ENCODE results near the gene BZW2.

The BZW2 gene

DNA sequence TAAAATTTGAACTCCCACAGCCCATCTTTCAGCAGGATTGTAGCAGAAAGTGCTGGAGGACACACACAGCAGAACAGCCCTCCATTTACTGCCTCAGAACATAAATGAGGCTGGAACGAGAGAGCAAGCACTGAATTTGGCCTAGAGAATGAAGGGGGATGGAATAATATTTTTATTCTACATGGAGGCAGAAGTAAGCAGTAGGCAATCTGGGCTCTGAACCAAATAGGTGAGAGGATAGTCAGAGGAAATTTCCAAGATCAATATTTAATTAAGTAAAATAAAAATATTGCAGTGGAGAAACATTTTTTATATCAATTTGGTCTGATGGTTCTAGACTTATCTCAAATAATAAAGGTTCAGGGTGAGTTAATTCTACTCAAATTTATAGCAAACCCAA is 78.4 kb downstream of the BZW2 start:
- no peak for DNase-seq

DNA sequence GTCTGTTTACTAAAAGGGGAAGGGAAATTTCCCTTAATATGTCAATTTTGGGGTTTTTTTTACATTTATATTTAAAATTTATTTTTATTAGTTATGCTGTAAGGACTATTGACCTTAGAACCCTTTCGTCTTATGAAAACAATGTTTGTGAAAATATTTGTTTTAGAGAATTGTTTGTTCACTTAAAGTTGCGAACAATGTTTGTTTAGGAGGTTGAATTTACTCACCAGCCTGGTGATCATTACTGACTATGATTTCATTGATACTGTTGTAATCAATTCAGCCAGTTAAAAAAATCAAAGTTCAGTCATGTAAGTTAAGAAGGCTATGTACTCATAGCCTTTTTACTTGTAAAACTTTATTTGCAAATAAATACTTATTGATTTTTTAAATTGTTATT is 80.2 kb downstream of the BZW2 start:
- no peak for DNase-seq

DNA sequence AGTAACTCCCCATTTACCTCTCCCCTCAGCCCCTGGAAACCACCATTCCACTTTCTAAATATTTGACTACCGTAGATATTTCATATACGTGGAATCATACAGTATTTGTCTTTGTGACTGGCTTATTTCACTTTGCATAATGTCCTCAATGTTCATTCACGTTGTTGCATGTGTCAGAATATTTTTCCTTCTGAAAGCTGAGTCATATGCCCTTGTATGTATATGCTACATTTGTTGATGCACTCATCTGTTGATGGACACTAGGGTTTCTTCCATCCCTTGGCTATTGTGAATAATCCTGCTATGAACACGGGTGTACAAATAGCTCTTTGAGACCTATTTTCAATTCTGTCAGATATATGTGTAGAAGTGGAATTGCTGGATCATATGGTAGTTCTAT is 81.8 kb downstream of the BZW2 start:
- DNase-seq = no peak

DNA sequence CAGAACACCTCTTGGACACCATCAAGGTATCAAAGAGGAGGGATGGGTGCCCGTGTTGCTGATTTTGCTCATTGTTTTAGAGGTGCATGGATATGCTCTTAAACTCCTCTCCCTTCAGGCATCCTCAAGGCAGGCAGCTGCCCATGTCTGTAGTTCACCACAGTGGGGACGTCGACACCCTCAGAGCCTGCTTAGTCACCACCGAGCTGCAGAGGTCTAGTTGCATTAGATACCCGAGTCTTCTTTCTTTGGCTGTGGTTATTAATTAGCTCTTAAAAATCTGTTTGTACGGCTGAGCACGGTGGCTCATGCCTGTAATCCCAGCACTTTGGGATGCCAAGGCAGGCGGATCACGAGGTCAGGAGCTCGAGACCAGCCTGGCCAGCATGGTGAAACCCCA is 82.8 kb downstream of the BZW2 start:
- no peak for DNase-seq

DNA sequence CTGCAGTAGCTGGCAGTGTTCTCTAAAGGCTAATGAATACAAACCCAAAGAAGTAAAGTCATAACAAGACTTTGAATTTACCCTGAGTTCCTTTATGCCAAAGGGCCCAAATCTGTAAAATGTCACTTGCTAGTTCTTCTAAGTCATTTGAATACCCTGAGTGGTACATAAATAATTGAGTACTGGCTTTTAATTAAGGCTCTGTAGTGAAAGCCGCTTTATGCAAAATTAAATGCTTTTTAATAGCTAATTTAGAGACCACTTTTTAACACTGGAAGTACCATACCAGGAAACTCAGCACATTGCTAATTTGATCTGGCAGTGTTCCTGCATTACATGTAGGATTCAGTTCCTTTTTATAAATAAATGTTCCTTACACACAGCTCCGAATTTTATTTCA is 83.6 kb downstream of the BZW2 start:
- no peak for DNase-seq

DNA sequence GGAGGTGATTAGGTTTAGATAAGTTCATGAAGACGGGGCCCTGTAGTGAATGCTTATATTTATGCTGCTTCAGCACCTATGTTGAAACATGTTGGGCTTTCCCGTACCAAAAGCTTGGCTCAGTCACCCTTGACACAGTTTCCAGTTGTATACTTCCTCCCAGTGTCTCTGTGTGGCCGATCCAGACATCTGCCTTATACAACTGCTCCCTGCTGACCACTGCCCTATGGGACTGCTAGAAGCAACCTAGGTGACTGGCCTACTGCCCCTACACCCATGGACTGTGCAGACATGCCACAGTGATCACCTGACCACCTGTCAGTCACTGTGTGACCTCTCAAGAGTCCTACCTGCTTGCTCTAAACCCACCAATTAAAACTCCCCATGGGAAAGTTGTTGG is 85.0 kb downstream of the BZW2 start:
- DNase-seq = no peak

DNA sequence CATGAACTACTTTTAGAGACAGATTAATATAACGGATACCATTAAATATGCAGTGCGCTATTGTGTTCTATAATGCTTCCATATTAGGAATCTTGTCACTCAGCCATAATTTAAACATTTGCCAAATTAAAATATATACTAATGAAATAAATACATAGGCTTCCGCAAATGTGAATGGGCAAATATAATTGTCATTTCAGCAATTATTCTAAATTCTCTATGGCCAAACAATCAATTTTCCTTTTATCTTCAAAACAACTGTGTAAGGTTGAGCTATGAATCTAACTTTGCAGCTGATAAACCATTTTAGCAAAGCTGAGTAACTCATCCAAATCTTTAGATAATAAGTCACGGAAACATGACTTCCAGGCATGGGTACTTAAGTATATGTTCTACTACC is 86.8 kb downstream of the BZW2 start:
- DNase-seq = no peak

DNA sequence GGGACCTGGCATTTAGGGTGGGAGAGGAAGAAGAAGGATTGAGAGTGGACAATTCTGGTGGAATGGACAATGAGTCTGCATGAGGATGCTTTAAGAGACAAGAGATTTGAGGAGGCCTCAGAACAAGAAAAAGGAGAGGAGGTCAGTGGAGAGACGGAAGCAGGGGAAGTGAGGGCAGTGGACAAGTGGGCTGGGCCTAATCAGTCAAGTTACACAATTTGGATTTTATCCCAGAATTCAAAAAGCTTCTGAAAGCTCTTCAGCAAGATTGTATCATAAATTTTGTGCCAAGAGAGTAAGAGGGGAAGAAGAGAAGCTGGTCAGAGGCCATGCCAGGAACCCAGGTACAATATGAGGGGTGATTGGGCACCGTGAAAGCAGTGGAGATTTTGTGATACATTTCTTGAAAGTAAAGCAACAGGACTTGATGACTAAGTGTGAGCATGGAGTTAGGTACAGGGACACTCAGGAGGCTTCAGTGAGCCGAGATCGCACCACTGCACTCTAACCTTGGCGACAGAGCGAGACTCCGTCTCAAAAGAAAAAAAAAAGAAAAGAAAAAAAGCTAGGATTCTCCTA is 88.3 kb downstream of the BZW2 start:
- no peak for DNase-seq

DNA sequence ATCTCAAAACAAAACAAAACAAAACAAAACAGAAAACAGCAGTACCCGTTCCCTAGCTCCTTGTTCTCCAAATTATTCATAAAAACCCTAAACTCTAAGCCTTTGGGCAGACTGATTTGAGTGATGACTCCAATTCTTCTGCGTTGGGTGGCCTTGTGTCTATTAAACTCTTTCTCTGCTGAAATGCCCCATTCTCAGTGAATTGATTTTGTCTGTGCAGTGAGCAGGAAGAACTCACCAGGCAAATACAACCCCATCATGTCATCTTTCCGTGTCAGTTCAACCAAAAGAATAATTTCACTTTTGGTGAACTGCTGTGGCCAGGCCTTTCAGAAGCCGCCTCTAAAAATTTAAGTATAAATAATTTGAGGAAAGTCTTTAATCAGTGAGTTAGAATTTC is 89.0 kb downstream of the BZW2 start:
- no peak for DNase-seq

DNA sequence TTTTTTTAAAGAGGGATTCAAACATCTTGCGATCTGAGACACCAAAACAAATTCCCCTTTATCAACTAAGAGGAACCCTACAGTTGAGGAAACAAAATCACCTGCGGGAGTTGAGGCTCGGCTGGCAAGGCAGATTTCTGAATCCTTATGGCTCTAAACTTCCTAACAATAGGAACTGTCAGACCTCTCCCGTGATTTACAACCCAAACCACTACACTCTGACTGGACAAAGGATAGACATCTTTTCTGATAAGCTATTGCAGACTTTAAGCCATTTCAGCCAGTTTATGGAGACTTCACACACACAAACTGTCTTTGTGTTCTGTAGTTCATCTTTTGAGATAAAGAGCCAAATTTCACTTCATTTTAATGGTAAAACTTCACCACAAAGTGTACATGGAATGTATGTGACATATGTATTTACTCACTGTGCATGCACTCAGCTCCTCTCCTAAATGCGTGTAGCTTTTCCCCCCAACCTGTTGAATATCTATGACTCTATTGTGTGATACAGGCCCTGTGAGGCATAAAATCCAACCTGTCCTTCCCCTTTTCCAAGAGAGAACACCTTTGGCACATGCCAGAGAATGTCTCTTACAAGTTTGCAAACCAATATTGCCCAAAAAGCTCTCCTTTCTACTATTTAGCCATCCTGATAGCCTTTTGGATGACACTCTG is 92.2 kb downstream of the BZW2 start:
- DNase-seq = no peak

DNA sequence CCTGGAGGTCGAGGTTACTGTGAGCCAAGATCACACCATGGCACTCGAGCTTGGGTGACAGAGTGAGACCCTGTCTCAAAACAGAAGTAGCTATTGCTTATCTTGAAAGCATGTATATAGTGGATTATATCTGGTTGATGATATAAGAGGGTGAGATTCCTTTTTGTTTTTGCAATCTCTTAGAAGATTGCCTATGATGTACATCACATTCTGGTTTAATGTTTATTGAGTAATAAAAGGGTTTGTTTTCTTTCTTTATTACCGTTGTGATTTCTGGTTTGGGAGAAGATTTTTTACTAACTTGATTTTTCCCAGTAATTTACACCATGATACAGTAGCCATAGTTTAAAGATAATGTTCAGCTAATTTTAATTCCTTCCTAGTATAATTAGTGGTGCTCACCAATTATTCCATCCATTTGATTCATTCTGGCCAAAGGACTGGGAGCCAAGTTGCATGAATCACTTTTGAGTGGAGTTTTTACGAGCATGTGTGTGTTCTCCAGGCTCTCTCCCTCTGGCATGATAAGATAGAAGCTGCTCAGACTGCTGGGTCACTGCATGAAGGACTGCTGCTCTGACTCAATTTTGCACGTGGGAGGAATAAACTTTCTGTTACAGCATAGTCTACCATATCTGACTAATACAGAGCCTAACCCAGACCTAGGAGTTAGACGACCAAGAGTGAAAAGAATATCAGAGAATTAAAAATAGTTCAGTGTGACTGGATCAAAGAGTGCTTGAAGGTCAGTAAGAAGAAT is 94.1 kb downstream of the BZW2 start:
- DNase-seq = peak; percentile 19

DNA sequence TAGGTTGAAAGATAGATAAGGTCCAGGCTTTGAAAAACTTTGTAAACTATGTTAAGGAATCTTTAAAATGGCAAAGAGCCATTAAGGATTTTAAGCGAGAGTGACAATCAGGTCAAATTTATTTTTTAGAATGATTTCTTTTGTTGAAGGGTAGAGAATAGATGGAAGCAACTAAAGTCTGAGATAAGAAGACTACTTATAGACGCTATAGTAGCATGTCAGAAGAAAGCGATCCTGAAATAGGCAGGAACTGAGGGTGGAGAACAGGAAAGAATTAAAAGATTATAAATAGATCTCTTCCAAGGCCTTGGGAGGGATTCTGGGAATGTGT is 94.6 kb downstream of the BZW2 start:
- no peak for DNase-seq

DNA sequence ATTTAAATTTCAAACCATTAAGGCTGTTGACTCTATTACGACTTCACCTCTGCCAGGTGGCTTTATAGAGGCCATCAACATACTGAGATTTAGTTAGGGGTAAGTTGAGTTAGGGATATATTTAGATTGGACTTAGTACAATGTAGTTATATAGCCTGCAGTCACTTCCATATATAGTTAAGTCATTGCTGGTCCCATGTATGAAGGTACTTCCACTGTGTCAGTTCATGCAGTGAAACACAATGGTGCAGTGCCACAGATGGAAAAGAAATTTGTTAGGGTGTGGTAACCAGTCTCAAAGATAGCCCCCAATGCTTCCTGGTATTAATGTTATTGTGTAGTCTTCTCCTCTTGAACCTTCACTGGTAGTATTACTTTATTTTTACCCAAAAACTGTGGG is 95.0 kb downstream of the BZW2 start:
- no peak for DNase-seq

DNA sequence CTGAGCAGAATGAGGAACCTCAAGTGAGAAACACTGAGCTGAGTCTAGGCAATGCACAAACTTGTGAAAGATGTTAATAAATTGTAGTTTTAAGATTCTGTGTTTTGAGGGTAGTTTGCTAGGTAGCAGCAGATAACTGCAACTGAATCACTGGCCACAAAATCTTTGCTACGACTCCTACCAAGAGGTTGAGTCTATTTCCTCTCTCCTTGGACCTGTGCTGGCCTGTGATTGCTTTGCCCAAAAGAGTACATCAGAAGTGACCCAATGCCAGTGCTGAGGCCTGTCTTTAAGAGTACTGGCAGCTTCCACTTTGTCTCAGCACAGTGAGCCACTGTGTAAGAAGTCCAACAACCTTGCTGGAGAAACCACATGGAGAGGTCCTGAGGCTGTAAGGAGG is 95.7 kb downstream of the BZW2 start:
- no peak for DNase-seq

DNA sequence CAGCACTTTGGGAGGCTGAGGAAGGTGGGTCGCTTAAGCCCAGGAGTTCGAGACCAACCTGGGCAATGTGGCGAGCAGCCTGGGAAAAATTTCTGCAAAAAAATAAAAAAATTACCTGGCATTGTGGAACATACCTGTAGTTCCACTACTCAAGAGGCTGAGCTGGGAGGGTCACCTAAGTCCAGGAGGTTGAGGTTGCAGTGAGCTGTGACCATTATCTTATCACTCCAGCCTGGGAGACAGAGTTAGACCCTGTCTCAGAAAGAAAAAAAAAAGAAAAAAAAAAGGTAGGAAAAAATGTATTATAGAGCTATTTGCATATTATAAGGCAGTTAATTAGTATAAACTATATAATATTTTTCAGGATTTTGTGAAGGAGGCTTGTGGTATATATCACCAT is 96.6 kb downstream of the BZW2 start:
- DNase-seq = no peak

DNA sequence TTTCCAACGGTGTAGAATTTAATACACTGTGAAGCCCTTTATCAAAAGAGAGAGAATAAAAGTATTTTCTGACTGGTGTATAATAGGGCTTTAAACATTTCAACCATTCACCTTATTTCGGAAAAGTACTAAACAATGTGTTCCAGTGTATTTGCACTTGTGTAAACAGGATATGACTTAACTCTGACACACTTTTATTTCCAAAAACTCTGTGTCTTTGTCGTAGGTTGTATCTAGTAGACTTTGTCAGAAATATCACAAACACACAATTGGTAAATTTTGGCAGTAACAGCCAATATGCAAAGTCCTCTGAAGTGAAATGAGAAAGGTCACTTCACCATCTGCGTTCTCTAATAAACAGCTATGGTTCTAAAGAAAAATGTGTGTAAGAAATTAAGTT is 97.3 kb downstream of the BZW2 start:
- DNase-seq = no peak

DNA sequence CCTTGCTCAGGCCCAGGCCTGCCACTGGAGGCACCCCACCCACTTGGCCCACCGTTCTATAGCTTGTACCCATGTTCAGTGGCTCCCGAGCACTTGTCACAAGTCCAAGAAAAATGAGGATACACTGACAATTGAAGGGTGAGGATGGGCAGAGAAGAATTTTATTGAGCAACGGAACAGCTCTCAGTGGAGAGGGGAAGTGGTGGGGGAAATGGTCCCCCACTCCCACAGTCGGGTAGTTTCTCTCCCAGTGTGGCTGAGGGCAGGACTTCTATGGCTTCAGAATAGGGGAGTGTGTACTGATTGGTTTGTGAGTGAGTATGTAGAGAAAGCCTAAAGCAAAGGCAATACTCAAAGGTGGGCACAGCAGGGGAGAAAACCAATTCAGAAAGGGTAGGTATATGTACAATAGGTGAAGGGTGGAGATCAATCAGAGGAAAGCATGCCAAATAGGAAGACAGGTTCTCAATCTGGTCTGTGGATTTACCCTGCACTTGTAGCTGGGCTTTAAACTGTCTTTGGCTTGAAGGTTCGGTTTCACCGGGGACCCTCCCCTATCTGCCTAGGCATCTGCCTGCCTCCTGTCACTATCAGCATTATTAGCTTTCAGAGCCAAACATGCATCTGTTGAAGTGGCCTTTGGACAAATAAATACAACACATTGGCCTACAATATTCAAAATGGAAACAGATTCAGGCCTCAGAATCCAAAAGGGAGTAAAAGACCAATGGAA is 98.7 kb downstream of the BZW2 start:
- no peak for DNase-seq

DNA sequence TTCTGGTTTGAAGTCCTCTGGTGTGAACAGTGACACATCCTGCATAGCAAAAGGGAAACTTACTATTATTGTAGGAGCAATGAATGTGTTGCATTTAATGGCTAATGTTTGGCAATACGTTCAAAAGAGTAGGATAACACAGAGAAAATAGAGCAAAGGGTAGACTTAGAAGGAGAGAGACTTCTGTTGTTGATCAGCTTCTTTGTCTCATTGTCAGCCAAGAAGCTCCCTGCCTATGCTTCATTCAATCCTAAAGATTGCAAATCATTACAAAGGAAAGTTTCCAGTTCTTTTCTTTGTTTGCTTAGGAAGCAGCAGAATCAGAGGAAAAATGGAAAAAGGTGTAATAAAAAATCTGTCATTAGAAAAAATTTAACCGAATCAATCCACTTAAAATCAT is 99.7 kb downstream of the BZW2 start:
- DNase-seq = no peak

DNA sequence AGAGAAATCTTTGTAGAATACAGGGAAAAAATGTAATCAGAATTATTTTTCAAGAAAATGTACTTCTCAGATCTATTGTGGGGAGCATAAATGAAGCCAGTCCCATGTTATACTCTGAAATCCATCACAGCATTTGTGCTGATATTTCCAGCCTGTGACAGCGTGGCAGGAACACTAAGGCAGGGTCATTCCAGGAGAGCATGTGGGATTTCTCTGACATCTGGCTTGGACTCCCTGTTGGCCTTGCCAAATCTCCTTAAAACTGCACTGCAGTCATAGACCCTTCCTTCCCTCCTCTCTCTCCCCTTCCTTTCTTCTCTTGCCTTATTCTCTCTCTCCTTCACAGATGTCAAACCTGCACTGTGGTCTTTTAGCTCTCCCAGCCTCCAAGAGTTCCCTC is 101.1 kb downstream of the BZW2 start:
- no peak for DNase-seq

DNA sequence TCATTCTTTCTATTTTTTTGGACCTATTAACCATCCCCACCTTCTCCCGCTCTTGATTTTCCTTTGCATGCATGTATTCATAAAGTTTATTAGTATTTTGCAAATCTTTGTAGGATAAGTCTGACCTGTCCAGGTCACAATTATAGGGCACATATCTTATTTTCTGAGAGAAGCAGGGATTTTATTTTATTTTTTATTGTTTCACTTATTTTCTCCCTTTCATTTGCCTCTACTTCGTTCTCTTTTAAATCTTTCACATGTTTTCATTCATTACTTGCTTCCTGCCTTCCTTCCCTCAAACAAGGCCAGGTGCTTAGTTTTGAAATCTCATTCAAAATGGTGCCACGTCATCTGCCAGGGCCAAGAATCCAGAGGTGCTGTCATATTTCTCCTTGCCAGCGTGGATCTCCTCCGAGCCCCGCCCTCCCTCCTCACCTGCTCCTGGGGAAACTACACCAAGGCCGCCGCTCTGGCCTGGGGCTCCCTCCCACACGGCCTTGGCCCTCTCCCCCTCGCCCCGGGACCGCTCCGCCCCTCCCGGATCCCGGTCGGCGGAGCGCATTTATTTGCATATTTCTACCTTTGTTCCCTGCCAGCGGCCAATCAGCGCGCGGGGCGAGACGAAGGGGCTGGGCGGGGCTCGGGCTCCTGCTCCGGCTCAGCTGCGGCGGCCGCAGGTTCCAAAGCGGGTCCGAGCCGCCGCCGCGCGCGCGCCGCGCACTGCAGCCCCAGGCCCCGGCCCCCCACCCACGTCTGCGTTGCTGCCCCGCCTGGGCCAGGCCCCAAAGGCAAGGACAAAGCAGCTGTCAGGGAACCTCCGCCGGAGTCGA is 107.3 kb downstream of the BZW2 start, which contains the start of gene TSPAN13:
Gene TSPAN13 (plus strand): TSS at position 654 of the 830 bp plus-strand sequence. CDS start 213 bp downstream, outside the sequence.
- DNase-seq = no peak

DNA sequence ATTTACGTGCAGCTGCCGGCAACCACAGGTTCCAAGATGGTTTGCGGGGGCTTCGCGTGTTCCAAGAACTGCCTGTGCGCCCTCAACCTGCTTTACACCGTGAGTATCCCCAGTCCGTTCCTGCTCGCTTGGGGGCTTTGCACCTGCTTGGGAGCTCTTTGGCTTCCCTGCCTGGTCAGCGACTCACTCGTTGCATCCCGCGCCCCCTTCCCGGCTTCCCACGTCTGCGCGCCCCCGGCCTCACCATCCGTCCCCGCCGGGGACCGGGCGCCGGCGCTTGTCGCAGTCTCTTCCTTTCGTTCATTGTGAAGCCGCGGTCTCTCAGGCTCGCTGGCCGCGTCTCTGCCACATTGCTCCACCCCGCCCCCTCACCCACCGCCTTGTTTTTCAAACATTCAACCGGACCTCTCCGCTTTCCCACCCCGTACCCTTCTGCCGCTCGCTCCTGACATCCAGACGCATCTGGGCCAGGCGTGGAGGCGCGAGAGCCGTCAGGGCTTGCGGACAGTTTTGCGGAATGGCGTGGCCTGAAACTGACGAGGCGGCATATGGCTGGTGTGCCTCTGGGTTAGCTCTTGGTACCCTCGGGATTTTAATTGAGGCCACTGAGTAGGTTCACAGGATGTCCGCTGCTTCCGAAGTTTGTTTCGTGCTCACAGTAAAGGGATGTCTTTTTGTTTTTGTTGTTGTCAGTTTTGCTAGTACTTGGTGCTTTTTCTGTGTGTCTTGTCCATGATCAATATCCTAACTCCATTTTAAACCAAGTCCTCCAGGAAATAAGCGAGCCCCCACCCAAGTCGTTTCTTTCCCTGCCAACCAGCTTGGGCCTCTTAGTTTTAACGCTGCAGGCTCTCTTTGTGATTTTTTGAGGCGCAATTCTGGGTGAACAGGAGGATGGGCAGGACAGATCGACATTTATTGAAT is 108.2 kb downstream of the BZW2 start:
- DNase-seq = no peak

DNA sequence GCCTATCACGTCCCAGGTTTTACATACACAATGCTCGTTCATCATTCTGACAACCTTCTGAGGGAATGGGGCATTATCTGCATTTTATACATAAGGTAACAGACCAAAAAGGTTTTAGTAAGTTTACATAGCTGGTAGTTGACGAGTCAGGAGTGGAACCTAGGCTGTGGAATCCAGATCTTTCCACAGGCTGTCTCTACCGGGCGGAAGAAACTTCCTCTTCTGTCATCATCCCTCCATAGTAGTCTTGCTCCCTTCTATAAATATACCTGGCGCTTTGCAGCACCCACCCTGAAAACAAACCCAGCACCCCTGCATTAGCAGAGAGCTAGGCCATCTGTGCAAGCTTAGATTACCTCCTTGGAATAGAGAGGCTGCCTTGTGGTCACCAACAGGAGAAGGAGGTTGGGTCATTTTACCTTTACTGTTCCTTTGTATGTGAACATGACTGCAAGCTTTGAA is 108.9 kb downstream of the BZW2 start:
- DNase-seq = no peak

All from amniotic stem cell (primary cell).